HG03196 (cell line): ENCODE results near the gene CAMTA1.

Experiments
- ATAC-seq: cut with Tn5 transposase; IDR thresholded peaks from one replicate; pipeline ENCODE4 v1.9.1; 2021; ENCODE audit not compliant: unreplicated experiment

The CAMTA1 gene

DNA sequence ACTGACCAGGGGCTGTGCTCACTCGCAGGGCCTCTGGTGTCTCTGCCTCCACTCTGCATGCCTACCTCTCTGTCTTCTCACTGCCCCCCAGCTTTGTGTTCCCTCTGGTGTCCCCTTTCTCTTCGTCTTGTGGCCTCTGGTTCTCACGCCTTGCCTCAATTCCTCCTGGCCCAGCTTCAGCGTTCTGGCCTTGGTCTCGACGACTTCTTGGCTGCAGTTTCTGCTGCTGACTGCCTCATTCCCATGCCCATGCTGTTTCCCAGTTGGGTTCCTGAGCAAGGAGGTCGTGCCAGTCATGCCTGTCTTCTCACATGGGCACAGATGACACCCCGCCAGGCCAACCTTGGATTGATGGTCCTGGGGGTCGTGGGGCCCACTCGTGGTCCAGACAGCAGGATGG lies 562.8 kb downstream of the CAMTA1 start:
- no peak for ATAC-seq

DNA sequence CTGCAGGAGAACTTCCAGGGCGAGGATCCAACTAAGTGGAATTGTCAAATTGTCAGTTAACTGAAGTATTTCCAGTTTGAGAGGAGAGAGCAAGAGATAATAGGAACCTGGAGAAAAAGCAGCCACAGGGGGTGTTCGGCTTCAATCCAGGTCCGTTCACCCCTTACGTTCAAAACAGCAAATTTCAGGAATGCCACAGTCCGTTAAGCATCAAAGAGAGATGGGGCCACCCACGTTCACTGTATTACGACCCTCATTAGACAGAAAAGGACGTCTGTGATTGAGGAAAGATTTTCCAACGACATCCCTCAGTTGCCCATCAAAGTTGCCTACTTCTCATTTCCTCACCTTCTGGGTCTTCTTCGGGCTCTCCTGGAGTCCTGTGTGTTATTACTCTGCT lies 563.3 kb downstream of the CAMTA1 start:
- ATAC-seq: no peak

DNA sequence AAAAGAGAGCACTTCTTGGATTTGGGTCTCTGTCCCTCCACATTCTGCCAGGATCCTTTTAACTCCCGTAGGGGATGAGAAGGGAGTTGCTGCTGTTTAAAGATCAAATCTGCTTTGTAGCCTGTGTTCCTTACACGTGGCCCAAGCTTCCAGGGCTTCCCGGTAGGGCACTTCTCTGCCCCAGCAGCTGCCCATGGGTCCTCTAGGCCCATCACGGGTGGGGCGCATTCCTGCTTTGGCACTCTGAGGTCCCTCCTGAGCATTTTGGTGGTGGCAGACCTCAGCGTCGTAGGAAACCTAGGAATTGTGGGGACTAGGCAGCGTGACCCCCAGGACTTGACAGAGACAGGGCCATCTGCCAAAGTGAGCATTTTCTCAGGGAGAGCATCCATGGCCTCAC lies 565.5 kb downstream of the CAMTA1 start:
- ATAC-seq: no peak

DNA sequence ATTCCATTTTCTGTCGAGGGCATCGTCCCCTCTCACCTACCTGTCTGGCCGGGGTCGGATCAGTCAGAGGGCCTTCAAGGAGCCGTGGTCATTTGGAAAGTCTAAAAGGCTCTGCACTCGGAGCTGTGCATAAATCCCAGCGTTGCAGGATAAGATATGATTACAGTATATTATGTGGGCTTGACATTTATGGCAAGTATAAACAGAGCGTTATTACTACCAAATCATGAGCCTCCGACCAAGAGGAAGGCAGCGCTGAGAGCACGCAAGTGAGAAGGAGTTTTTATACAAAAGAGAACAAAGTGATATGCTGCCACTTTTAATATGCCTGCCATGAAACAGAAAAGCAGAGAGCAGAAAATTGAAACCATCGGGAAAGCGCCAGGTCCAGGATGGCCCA lies 566.4 kb downstream of the CAMTA1 start:
- ATAC-seq: no peak

DNA sequence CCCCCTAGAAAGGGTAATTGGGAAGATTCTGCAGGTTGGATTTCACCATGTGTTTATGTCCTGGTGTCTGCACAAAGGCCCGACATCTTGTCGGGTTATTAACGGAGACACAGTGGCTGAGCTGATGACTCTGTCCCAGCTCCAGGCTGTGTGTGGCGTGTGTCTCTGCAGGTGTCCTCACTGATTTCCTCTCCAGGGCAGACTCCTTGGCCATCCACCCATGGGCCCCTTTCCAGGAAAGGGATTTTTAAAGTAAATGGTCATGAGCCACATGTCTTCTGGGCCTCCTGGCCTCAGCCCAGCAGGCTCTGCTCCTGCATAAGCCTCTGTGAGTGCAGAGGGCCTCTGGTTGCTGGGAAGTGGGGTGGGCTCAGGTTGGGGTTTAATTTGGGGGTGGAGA lies 567.1 kb downstream of the CAMTA1 start:
- no peak for ATAC-seq

DNA sequence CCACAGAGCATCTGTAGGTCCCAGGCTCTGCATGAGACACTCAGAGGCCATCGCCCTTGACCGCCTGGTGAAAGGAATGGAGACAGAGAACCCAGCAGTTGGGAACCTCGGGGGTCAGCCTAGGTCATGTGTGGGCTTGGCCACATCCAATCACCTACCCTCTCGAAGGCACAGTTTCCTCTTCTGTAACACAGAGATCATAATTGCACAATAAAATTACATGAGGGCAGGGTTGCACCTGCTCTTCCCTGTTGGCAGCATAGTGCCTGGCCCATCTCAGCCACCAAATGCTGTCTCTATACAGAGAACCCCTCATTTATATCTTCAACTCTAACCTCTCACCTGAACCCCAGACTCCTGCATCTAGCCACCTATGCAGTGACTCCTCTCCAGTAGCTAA lies 567.7 kb downstream of the CAMTA1 start:
- no peak for ATAC-seq

DNA sequence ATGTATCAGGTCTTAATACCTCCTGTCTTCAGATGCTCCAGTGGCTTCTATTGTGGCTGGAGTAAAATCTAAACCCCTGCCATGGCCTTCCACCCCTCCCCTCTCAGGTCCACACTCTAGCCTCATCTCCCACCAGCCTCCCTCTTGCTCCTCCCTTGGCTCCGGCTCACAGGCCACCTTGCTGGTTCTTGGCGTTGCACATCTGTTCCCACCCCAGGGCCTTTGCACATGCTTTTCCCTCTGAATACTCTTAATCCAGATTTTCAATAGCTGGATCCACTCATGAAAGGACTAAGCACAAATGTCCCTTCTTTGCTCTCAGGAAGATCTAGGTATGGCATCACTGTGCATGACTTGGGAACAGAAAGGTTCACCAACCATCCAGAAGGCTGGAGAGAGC lies 570.4 kb downstream of the CAMTA1 start:
- no peak for ATAC-seq

DNA sequence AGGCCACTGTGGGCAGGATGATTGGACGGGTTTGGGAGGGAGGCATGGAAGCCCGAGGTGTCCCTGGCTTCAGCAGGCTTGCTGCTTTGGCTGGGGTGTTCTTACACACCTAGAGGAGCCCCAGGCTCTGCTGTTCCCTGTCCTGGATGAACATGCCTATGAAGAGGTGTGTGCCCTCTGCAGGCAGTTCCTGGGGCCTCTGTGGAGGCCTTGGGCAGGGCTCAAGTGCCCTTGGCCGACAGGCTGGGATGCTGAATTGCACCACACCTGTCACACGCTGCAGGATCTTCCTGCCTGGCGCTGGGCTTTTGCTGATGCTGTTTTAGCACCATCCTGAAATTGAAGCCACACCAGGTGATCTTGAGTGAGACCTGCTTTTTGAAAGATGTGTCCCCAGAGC lies 570.8 kb downstream of the CAMTA1 start:
- no peak for ATAC-seq

DNA sequence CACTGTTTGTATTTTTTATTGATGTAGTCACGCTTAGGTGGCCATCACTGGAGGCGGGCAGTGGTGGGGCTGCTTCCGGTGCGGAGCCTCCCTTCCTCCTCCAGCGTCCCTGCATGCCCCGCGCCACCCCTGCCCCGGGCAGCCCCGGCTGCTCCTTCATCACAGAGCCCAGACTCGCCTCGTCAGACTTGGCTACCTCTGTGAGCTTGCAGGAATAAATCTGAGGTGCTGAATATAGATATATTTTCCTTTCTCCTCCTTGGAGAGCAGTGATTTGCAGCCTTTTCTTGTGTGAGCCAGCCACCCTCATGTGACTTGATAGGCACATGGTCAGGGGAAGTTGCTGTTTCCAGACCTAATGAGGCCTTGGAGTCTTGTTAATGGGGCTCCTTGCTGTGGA lies 573.2 kb downstream of the CAMTA1 start:
- ATAC-seq: no peak

DNA sequence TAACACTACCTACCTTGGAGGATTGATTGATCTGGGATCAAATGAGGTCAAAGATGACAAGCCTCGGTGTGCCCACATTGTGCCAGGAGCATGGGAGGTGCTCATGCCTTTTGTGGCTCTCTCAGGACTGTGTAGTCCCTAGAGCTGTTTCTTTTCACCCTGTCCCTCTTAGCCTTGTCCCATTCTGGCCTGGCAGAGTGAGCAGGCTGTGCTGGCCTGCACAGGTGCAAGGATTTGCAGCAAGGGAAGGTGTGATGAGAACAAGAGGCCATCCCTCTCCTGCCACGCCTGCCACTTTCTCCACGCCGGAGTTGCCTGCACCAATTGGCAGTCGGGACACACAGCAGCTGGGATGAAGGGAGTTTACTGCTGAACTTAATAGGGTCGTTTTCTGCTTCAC lies 575.3 kb downstream of the CAMTA1 start:
- no peak for ATAC-seq

DNA sequence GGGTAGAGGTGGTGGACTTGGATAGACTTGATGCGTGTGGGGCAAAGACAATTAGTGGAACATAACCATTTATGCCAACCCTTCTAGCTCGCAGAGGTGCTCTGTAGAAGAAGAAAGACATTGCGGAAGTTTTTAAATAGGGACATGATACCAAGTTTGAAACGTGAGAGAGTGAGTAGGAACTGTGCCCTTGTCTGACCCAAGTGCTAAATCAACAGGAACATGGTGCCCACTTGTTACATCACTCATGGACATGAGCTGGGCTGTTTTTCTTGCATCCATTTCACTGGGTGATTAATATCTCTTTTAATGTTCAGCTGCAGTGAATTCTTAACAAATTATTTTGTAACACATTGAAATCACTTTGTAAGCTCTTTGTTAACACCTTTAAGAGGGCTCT lies 577.7 kb downstream of the CAMTA1 start:
- no peak for ATAC-seq

DNA sequence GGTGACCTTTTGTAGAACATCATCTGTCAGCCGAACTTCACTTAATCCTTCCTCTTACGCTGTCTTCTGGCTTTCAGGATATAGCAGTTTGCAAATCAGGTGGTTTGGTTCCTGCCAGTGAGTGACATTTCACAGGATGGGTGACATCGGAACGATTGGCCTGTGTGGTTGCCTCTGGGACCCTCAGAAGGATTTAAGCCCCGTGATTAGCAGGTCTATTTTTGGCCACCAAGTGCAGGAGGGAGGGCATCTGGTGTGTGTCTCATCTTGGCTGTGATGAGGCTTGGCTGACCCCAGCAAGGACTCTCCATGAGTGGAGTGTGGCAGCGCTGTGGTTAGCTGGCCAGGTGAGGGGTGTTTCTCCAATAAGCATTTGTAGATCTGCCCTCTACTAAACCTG lies 578.2 kb downstream of the CAMTA1 start:
- no peak for ATAC-seq

DNA sequence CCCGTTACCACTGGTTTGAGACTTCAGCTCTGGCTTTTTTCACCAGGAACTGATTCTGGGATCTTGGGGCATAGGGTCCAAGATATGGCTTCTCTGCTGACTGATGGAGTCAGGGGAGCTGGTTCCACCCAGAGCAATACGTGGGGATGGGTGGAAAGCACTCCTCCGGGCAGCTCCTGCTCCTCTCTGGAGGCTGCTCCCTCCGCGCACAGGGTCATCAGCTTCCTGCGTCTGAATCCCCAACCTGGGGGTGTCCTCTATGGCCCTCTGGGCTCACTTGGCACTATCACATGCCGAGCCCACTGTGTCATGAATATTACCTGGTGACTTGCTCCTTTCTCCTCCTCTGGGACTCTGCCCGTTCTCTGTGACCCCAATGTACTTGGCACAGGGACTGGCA lies 580.5 kb downstream of the CAMTA1 start:
- no peak for ATAC-seq

DNA sequence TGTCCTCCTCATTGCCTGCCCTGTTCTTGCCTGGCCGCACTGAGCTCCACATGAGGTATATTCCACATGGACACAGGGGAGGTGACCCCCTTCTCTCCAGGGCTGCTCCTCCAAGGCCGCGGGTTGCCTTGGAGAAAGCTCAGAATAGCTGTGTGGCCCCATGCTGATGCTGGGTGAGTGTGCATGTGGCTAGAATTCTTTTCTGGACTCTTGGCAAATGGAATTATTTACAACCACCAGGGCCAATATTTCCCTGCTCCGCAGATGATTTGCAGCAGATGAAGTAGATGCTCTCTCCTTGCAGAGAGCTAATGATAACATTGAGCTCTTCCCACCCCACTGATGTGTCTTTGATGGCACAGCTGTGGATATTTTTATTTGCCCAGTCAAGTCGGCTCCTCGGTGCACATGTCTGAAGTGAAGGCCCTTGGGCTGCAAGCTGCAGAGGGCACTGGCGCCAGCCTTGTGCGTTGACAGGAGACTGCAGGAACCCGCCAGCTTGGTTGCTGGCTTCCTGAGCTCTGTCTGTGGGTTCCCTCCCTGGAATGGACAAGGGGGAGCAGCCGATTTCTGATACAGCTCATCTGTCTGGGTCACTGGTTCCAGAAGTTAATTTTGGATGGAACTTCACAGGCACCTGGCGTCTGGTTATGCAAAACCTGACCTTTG lies 581.2 kb downstream of the CAMTA1 start:
- ATAC-seq: no peak

DNA sequence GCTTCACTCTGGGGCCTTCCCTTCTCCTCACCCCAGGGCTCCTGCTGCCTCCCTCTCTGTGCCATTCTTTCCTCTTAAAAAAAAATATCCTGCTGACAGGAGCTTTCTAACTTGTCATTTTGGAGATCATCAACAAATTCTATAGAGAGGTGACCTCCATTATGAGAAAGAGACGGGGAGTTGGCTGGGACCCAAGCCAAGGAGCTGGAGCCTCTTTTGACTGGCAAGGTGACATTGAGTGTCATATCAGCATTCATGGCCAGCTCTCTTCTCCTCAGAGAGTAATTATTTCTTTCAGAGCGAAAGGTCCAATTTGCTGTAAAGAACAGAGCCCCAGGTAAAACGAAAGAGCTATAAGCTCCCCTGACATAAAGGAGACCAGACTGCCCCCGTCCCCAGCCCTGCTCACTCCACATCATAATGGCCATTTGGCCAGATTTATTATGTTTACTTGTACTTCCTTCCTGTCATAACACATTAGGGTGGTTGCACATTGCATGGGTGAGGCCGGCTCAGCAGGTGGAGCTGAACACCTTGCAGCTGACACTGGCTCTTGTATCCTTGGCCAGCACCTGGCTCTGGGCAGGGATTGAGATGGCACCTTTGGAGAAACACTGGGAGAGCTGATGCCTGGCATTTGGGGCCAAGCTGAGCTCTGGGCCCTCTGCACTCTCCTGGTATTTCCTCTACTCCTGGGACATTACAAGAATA lies 581.9 kb downstream of the CAMTA1 start:
- ATAC-seq: no peak

DNA sequence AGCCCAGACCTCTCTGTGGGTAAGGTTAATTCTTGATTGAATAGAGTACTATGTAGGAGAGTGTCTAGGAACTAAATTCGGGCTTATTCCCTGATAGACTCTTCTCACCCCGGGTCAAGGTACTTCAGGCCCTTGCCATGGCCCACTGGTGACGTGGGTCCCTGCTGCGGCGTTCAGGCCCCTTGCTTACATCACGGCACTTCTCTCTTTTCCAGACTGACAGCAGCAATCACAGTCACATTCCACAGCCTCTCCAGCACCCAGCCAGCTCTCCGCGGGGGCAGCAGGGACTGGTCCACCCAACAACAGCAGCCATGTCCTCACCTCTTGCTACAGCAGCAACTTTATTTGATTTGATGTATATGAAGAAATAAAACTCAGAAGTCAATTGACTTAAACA lies 584.6 kb downstream of the CAMTA1 start:
- ATAC-seq: no peak

DNA sequence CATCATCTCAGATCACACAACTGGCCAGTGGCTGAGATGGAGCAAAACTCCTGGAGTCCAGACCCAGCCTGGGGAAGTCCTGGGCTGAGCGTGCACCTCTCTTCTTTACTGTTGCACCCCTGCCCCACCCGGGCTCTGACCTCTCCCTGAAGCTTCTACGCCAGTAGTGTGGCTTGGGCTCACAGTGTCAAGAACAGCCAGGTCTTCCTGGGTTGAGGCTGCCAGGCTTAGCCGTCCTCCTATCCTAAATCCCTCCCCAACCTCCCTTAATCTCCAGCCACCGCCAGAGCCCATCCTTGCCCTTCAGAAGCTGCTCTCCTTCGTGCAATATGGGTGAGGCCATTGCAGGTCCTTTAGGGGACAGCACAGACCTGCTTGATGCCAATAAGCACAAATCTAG lies 586.7 kb downstream of the CAMTA1 start:
- no peak for ATAC-seq

DNA sequence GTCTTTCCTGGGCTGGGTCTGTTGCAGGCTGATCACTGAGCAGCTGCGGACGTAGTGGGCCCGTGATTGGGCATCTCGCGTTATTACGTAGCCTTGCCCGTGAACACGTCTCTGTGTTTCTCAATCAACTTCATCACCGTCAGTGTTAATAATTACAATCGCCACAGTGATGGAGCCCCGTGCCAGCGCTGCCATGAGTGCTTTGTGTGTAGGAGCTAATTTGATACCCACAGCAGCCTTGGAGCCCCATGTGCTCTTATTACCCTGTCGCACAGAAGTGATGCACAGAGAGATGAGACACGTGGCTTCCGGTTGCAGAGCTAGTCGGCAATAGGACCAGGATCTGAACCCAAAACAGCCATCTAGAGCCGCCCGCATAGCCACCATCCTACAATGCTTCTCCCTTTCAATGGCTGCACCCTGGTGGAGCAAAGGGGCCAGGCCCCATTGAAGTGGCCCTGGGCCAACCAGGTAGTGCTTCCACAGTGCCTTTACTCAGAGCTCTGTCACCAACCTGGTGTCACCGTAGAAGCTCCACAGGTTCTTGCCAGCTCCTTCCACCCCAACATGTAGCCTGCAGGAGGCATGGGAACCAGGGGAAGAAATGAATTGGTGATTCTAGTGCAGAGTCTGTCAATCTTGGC lies 587.3 kb downstream of the CAMTA1 start:
- no peak for ATAC-seq

DNA sequence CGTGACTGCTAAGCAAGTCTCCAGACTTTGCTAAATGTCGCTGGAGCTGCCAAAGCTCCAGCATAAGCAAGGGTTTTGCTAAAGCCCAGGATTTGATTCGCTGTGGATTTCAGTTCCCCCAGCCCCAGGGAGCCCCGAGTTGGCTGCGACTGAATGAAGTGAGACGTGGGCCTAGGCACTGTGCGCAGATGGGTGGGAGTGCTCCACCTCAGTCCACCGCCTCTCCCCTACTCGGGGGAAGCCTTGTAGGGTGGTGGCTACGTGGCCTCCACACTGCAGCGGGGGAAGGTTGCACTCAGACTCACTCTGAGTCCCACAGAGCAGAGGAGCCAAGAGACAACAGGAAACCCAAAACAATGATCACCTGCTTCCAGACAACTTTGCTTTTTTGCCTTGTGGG lies 588.0 kb downstream of the CAMTA1 start:
- no peak for ATAC-seq

DNA sequence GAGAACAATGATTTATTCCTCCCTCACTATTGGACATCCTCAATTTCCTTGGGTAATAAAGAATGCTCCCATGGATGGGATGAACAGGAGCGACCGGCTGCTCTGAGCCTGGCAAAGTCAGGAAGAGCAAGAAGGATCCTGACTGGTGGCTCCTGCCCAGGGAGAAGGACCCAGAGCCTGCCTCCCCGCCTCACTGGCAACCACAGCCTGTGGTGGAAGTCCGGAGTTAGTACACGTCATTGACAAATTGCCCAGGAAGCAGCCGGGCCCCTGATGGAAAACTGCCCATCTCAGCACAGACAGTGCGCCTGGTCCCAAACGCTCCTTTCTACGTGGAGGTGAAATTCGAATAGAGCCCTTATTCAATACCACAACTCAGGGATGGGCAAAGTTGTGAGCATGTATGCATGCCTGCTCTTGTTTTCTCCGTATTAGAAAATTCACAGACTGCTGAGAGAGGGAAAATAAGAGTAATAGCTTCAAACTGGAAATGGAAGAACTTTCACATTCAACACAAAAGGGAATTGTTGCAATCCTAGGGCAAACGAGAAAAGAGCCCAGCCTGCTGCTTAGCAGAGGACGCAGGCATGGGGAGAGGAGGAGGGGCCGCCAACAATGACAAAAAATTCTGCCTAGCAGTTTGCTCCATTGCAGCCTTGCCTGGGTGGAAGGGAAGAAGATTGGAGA lies 588.8 kb downstream of the CAMTA1 start:
- no peak for ATAC-seq

DNA sequence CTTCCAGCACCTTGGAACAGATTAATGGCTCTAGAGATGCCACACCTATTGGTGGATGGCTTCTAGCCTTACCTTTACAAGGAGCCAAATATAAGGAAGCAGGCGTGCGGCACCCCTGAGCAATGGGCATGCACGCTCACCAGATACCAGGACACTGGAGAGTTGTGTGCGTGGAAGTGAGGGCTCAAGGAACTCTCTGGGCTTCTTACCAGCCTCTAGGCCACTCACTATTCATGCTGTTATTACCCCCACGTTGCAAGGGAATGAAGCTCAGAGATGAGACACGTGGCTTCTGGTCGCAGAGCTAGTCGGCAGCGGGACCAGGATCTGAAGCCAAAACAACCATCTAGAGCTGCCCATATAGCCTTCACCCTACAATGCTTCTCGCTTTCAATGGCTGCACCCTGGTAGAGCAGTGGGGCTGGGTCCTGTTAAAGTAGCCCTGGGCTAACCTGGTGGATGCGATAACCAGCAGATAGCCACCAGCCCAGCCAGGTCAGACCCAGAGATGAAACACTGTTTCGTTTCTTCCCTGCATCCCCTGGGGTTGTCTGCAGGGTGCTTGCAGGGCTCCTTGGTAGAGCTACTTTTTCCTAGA lies 589.4 kb downstream of the CAMTA1 start:
- ATAC-seq: no peak

DNA sequence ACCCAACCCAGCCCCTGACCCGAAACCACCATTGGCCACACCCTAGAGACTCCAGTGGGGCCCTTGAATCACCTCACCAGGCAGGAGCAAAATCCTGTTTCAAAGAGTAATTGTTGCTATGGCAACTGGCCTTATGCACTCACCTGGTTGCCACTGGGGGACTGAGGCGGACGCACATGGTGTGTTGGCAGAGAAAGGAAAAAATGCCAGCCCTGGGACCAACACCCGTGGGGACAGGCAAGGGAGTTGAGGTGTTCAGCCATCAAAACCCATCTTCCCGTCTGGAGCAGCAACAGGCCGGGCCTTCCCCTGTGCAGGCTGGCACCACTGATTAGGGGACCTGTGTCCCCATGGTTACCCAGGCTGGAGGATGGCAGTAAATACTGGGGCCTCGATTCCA lies 590.1 kb downstream of the CAMTA1 start:
- ATAC-seq: no peak
